ENCODE data around the gene CEP104. TPM values are rescaled to one million over a fixed set of nuclear protein-coding genes. Genes with fewer than 3 reads are reported as not detected.

Gene CEP104
- total and polyA plus RNA-seq, 9 of the 15 experiments (the other 6 are each of a cell fraction or from before 2014, with no cell fraction given) = 11.2 to 63.4 (median 42.6) TPM

- TF ChIP-seq MYNN (IDR thresholded peaks at IDR 0.05) (no peak), MYNN (CRISPR knock-in tag; IDR thresholded peaks at IDR 0.05) (no peak), ZFPM2 (CRISPR knock-in tag; IDR thresholded peaks at IDR 0.05) (no peak), MYC (IDR thresholded peaks at IDR 0.05; ENCODE audit: low read depth, low read length) (no peak), MYC (CRISPR knock-in tag; IDR thresholded peaks at IDR 0.05; ENCODE audit: borderline replicate concordance, low read depth) (0 out of 2 replicates have a peak, but pooled peaks have one; percentile 54), ZNF316 (IDR thresholded peaks at IDR 0.05) (peak; percentile 2; the same call in 1 of the 2 replicates), CHD1 (IDR thresholded peaks at IDR 0.05; ENCODE audit: low read length) (peak; percentile 26), MEF2A (IDR thresholded peaks at IDR 0.05; ENCODE audit: control insufficient read depth, low read depth, low read length) (no peak), ETV6 (IDR thresholded peaks at IDR 0.05; ENCODE audit: borderline replicate concordance in 1 of 2, low read depth in 2 of 2, low read length in 1 of 2) (no peak), ETV6 (CRISPR knock-in tag; IDR thresholded peaks at IDR 0.05; ENCODE audit: borderline replicate concordance) (peak; percentile 53; the same call in 1 of the 2 replicates), RAD21 (CRISPR knock-in tag; conservative IDR thresholded peaks at IDR 0.05 in 1 of 2, IDR thresholded peaks at IDR 0.05 in 1 of 2) (peak in 1 of 2 experiments; percentile 25; a peak in 2 of 4 replicates), SMARCE1 (IDR thresholded peaks at IDR 0.05) (peak; percentile 31; the same call in 1 of the 2 replicates), ZNF217 (CRISPR knock-in tag; IDR thresholded peaks at IDR 0.05) (no peak), TCF3 (CRISPR knock-in tag; IDR thresholded peaks at IDR 0.05) (0 out of 2 replicates have a peak, but pooled peaks have one; percentile 24), BRF1 (IDR thresholded peaks at IDR 0.05; ENCODE audit: borderline replicate concordance, extremely low read depth, insufficient read length) (no peak), SIN3B (IDR thresholded peaks at IDR 0.05; ENCODE audit: low read depth) (peak; percentile 16; the same call in 1 of the 2 replicates), EP400 (IDR thresholded peaks at IDR 0.05) (peak; percentile 63; the same call in 1 of the 2 replicates), ZBTB43 (CRISPR knock-in tag; IDR thresholded peaks at IDR 0.05) (peak; percentile 72; the same call in 1 of the 2 replicates), ZNF518B (CRISPR knock-in tag; IDR thresholded peaks at IDR 0.05) (no peak), NKRF (IDR thresholded peaks at IDR 0.05; ENCODE audit: borderline replicate concordance) (peak; percentile 77; the same call in 1 of the 2 replicates), SAP30 (IDR thresholded peaks at IDR 0.05; ENCODE audit: borderline replicate concordance, insufficient read depth, low read depth, low read length, poor library complexity, severe bottlenecking) (peak; percentile 84), RBM15 (IDR thresholded peaks at IDR 0.05; ENCODE audit: insufficient read depth, low read length) (no peak)
Measured at GRCh38 chr1:3899754-3900149, 42.7 kb upstream of the CEP104 start (continued).
